ENCODE results near the gene ROPN1L. TPM values are rescaled to one million over a fixed set of nuclear protein-coding genes. Genes with fewer than 3 reads are reported as not detected.

ROPN1L gene
- total and polyA plus RNA-seq, 12 donors, result 0.15 to 3.9 (median 0.42) TPM; not detected in 3

DNA sequence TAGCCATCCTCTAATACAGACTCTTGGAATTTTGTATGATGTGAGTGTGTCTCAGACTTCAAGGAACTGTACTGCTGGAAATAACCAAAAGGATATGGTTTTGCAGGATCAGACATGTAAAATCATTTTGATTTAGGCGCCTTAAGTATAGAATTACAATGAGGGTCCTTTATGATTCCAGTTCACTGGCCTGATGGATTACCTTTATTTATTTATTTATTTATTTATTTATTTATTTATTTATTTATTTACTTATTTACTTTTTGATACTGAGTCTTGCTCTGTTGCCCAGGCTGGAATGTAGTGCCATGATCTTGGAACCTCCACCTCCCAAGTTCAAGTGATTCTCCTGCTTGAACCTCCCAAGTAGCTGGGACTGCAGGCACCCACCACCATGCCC, 37.9 kb upstream of the ROPN1L start:
- 96 to 100% (median 97%) methylated on average over 1 of the region's 1 CpG for WGBS, 4 donors
- Histone ChIP-seq H3K27ac (no peak overlapping the region), H3K36me3 (replicated peaks in 1 of 2) (peaks cover 0 to 69% of the 10 kb centered on the region in 2 donors), H3K4me1 (replicated peaks in 1 of 2) (peaks cover 0 to 9% of the 10 kb centered on the region in 2 donors), H3K9me3 (replicated peaks in 1 of 3) (no peaks in the 10 kb centered on the region), H3K4me3 (no peak overlapping the region), H3K27me3 (no peaks in the 10 kb centered on the region)
- intact Hi-C loops (cut with DNase I), result no loop called here
- DNase-seq, result no peak
- TF ChIP-seq CTCF (IDR thresholded peaks at IDR 0.05), result no peak
- no peak for TF ChIP-seq POLR2A (IDR thresholded peaks at IDR 0.05)

- no peak overlapping the region for H3K27ac ChIP-seq
- no peaks in the 10 kb centered on the region for H3K9me3 ChIP-seq (replicated peaks in 1 of 3)
- TF ChIP-seq POLR2A (IDR thresholded peaks at IDR 0.05), result no peak
- H3K27me3 ChIP-seq, result no peaks in the 10 kb centered on the region
- H3K4me3 ChIP-seq, result no peak overlapping the region
- intact Hi-C loops (cut with DNase I), result no loop called here
- peaks cover 0 to 97% of the 10 kb centered on the region in 2 donors for H3K36me3 ChIP-seq (replicated peaks in 1 of 2)
- H3K4me1 ChIP-seq (replicated peaks in 1 of 2), result no peaks in the 10 kb centered on the region
- no peak for DNase-seq
- WGBS, 4 donors, result 76 to 88% (median 84%) methylated on average over 3 of the region's 3 CpGs
These were observed 35.0 kb upstream of the ROPN1L start for GRCh38 chr5:10406651-10407050.

DNA sequence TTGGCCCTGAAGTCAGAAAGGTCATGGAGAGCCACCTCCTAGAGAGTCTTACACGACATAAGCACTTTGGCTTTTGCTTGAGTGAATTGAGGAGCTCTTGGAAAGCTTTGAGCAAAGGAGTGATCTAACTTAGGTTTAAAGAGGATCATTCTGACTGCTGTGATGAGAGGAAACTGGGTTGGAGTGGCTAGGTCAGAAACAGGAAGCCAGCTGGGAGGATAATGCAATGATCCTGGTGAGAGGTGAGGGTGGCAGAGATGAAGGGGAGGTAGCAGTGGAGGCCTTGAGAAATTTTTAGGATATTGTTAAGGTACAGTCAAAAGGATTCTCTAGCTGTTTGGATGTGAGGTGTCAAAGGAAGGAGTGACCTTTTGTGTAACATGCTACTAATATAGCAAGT, 32.2 kb upstream of the ROPN1L start:
- TF ChIP-seq POLR2A (IDR thresholded peaks at IDR 0.05) (no peak), CTCF (IDR thresholded peaks at IDR 0.05) (no peak)
- Histone ChIP-seq H3K4me3 (no peak overlapping the region), H3K9me3 (replicated peaks in 1 of 3) (no peaks in the 10 kb centered on the region), H3K36me3 (replicated peaks in 1 of 2) (peaks cover 0 to 99% of the 10 kb centered on the region in 2 donors), H3K27ac (no peak overlapping the region), H3K4me1 (replicated peaks in 1 of 2) (peaks cover 0 to 6% of the 10 kb centered on the region in 2 donors), H3K27me3 (no peaks in the 10 kb centered on the region)
- WGBS, 4 donors, result 64 to 74% (median 70%) methylated on average over 1 of the region's 1 CpG
- no peak for DNase-seq
- intact Hi-C loops (cut with DNase I), result no loop called here

DNA sequence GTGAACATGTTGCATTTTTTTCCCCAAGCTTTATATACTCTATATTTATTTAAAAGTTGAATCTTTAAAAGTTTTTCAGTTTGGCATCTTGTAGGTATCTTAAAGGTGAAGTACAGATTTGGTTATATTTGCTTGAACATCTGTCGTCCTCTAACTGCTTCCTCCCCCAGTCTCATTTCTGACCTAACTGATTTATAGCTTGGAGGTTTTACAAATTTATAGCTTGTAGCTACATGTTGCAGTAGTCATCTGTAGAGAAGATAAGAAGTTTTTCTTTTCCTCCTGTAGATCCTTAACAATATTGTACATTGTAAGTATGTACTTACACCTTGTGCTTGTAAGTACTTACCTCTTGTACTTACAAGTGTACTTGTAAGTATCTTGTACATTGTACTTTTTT, 31.0 kb upstream of the ROPN1L start:
- DNase-seq, result no peak
- Histone ChIP-seq H3K9me3 (replicated peaks in 1 of 3) (no peaks in the 10 kb centered on the region), H3K36me3 (replicated peaks in 1 of 2) (peaks cover 0 to 99% of the 10 kb centered on the region in 2 donors), H3K27ac (no peak overlapping the region), H3K4me1 (replicated peaks in 1 of 2) (peaks cover 0 to 6% of the 10 kb centered on the region in 2 donors), H3K4me3 (no peak overlapping the region), H3K27me3 (no peaks in the 10 kb centered on the region)
- intact Hi-C loops (cut with DNase I), result no loop called here
- 81 to 92% (median 85%) methylated on average over 1 of the region's 1 CpG for WGBS, 4 donors
- TF ChIP-seq CTCF (IDR thresholded peaks at IDR 0.05) (no peak), POLR2A (IDR thresholded peaks at IDR 0.05) (no peak)

DNA sequence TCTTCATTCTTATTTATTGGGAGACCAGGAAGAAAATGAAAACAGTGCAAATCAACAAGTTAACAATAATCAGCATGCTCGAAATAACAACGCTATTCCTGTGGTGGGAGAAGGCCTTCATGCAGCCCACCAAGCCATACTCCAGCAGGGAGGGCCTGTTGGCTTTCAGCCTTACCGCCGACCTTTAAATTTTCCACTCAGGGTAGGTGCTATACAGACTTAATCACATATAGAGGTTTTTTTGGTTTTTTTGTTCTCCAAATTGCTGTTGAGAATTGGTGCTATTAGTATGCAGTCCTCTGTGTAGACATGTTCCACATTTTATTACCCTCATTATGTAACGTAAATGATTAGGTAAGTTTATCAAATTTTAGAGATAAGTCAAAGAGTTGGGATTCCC, 30.3 kb upstream of the ROPN1L start:
- 94 to 97% (median 95%) methylated on average over 5 of the region's 5 CpGs for WGBS, 4 donors
- no peaks in the 10 kb centered on the region for H3K9me3 ChIP-seq (replicated peaks in 1 of 3)
- intact Hi-C loops (cut with DNase I), result no loop called here
- H3K4me1 ChIP-seq (replicated peaks in 1 of 2), result peaks cover 0 to 6% of the 10 kb centered on the region in 2 donors
- H3K27me3 ChIP-seq, result no peaks in the 10 kb centered on the region
- H3K27ac ChIP-seq, result no peak overlapping the region
- H3K4me3 ChIP-seq, result no peak overlapping the region
- TF ChIP-seq CTCF (IDR thresholded peaks at IDR 0.05), result no peak
- TF ChIP-seq POLR2A (IDR thresholded peaks at IDR 0.05), result no peak
- DNase-seq, result no peak
- peaks cover 0 to 99% of the 10 kb centered on the region in 2 donors for H3K36me3 ChIP-seq (replicated peaks in 1 of 2)
